Hematopoietic multipotent progenitor cell (in vitro differentiated cells): ENCODE data around the gene WDR88. TPM values are rescaled to one million over a fixed set of nuclear protein-coding genes. Genes with fewer than 3 reads are reported as not detected.

ENCODE experiments used
- DNase-seq, 3 donors: peaks; one replicate each; pipeline ENCODE4 v3.0.0-alpha.2; 2011 to 2015; ENCODE audit warnings: low read depth in 2 of 3, low spot score in 2 of 3
- total RNA-seq: library from RNA; depleted of rRNA; stranded (reverse); fragments of >200 nt; gene quantifications from one replicate; pipeline ENCODE4 v1.2.3, GENCODE V29; 2012

WDR88 gene
- total RNA-seq, 1 donor, result not detected

DNA sequence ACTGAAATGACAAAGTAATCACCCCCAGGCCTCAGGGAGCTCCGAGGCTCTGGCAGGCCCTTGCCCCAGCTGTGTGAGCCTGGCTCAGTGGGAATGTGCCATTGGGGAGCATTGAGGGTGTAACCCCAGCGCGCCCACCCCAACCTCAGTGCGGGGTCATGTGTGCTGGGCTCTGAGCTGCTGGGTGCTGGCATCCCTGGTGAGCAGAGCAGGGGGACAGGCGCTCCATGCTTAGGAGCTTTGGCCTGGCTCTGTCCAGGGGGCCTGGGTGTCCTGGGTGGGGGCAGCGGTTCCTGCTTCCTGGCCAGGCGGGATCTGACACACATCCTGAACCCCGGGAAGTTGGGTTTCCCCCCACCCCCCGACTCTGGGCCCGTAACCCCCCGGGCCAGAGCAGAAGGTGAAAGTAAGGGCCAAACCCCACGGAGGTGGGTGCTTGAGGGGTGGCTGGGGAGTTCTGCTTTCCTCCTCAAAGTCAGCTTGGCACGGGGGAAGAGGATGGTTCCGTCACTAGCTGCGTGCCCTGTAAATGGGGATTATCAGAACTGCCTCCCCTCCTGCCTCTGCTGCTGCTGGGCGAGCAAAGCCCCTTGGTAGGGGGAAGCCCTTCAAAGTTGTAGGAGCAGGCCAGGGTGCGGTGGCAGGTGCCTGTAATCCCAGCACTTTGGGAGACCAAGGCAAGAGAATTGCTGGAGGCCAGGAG is 63.9 kb downstream of the WDR88 start:
- DNase-seq, result no peak

DNA sequence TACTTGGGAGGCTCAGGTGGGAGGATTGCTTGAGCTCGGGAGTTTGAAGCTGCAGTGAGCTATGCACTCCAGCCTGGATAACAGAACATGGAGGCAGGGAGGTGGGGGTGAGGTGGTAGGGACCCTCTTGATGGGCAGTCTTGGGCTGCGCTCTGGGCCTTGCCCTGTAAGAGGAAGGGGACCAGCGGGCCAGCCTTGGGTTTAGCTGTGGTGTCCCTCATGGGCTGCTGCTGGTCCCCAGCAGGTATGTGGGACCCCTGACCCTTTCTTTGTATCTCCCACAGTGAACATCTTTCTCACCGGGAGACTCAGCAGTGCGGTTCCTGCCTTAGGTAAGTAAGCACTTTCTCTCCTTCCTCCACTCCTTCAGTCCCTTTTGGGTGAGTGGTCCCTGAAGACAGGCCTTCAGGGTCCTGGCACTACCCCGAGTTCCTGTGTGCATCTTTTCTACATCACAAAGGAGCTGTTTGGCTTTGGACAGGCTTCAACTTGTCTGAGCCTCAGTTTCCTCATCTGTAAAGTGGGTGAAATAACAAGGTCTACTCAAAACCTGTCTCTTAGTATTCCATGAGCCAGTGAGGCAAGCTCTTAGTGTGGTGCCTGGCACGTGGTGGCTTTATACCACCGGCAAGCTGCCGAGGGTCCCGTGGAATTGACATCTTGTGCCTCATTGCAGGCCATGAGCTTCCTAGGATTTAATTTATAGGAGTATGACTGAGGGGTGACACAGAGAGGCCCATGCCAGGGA is 64.7 kb downstream of the WDR88 start:
- DNase-seq, result no peak

DNA sequence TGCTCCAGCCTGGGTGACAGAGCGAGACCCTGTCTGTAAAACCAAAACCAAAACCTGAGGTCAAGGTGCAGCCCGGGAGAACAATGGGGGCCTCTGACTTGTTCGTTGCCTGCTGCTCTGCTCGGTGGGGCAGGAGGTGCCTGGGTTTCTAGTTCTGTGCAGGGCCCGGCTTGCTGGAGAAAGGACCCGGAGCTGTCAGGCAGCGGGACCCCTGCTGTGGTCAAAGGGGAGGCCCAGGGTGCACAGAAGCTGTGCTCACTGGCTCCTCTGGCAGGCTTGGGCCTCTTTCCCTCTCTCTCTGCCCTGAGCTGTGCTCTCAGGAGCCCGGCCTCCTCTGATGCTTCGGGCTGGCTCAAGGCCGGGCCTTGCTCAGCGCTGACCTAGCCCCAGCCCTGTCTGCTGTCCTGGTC is 65.7 kb downstream of the WDR88 start:
- no peak for DNase-seq

DNA sequence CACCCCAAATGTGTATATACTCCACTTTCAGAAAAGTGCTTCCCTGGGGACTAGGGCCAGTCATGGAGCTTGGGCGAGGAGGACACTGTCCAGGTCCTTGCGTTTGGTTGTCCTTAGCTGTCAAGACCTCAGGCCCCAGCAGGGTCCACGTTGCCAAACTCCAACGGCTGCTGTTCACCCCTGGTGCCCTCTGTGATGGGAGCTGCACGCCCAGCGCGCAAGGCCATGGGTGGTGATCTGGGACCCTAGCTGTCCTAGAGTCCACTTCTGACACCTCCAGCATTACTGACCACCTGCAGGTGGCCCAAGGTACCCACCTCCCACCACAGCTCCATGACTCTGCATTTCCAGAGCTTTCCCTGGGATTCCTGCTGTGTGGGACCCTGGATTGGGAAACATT is 66.3 kb downstream of the WDR88 start:
- DNase-seq, result no peak

DNA sequence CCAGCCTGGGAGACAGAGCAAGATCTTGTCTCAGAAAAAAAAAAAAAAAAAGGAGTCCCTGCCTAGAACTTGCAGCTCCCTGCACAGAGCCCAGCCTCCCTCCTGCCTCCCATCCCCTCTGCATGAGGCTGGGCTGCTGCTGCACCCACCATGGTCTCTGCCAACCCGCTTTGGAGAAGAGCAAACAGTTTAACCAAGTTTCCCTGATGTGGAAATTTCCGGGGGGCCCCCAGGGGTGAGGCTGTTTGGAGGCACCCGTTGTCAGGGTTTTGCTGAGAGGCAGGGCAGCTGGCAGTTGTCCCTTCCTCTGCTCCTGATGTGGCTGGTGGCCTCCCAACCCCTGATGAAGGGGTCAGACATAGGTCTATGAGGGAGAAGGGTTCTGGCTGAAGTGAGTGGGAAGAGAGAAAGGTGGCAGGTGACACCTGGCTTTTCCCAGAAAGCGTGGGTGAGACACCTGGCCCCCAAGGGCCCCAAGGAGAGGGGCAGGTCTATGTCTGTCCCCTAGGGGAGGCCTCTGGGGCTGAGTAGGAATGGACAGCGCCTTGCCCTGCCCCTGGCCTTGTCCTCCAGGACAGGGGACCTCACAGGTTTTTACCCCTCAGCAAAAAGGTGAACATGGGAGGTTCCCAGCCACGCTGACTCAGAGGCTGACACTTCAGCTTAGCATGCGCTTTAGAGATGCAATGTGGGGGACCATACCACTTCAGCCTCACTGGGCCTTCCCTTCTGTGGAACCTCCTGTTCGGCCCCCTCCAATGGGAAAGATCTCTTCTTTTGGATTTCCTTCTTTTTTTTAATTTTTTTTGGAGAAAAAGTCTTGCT is 67.7 kb downstream of the WDR88 start:
- DNase-seq, result no peak

DNA sequence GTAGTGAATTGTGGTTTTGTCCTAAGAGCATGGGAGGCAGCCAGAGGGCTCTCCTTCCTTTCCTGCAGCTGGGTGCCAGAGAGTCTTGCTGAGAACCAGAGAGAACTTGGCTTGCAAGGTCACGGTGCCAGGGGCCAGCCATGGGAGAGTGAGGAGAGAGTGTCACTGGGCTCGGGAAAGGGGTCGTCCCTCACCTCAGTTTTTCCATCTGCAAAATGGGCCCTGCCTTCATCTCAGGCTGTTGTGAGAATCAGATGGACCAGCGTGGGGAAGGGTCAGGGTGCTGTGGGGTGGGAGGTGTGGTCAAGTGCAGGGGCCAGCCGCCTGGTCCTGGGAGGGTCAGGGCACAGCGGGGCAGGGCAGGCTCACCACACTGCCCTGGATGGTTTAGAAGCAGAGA is 69.6 kb downstream of the WDR88 start:
- DNase-seq, result no peak

DNA sequence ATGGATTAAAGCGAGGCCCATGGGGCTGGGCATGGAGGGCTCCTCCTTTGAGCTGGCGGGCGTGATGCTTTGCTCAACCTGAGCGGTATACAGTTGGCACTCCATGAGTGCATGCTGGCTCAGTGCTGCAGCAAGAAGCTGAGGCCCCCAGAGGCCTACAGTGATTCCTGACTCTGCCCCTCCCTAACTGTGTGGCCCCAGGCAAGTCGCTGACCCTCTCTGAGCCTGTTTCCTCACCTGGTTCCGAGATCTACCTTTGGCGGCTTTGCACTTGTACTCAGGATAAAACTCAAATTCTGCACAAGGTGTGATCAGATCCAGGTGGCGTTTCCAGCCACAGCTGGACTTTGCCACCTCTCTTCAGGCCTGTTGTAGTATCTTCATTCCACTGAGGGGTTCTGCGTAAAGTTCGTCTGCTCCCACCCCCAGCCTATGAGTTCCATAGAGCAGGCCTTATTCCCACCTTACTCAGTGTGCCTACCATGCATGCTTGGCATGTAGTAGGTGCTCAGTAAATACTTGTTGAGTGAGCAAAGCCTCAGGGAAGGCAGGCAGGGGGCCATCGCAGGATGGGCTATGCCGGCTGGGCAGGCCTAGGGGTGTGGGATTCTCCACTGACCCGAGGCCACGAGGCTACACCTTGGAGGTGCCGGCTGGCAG is 70.1 kb downstream of the WDR88 start:
- no peak for DNase-seq

DNA sequence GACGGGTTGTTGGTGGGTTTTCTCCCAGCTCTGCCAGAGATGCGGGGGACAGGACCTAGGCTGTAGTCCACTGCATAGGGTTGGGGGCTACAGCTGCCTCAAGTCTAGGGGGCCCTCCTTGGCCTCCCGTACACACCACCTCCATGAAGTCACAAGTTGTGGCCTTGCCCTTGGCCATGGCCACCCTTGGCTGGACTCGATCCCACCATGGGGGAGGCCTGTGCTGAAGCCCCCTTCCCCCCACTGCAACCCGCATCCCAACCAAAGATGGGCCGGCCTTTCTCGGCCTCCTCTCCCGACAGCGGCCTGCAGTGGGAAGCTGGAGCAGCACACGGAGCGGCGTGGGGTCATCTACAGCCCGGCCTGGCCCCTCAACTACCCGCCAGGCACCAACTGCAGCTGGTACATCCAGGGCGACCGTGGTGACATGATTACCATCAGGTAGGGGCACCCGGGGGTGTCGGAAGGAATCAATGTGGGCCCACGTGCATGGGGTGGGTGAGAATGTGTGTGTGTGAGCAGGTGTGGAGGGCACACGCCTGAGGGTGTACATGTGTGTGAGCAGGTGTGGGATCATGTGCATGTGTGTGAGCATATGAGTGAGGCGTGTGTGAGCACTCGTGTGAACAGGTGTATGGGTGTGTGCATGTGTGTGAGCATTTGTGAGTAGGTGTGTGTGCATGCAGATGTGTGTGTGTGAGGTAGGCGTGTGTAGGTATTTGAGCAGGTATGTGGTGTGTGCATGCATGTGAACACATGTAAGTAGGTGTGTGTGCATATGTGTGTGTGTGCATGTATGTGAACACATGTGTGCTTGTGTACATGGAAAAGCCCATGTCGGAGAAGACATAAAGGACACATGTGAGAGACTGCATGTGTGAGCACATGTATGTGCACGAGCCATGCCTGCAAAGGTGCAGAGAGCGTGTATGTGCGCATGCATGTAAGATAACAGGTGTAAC is 70.9 kb downstream of the WDR88 start:
- no peak for DNase-seq

DNA sequence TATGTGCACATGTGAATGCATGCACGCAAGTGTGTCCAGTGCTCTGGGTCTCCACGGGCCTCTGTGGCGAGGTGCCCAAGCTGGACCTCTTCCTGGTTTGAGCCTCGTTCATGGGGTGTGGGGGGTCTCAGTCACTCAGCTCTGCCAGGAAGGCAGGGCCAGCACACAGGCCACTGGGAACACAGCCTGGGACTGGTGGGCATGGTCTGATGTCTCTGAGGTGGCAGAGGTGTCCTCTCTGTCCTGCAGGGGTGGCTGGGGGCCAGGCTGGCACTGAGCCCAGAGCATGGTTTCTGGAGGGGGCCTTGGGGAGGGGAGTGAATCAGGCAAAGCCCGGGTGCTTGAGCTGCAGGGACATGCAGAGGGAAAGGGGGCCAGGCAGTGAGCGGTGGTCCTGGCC is 71.6 kb downstream of the WDR88 start:
- no peak for DNase-seq

DNA sequence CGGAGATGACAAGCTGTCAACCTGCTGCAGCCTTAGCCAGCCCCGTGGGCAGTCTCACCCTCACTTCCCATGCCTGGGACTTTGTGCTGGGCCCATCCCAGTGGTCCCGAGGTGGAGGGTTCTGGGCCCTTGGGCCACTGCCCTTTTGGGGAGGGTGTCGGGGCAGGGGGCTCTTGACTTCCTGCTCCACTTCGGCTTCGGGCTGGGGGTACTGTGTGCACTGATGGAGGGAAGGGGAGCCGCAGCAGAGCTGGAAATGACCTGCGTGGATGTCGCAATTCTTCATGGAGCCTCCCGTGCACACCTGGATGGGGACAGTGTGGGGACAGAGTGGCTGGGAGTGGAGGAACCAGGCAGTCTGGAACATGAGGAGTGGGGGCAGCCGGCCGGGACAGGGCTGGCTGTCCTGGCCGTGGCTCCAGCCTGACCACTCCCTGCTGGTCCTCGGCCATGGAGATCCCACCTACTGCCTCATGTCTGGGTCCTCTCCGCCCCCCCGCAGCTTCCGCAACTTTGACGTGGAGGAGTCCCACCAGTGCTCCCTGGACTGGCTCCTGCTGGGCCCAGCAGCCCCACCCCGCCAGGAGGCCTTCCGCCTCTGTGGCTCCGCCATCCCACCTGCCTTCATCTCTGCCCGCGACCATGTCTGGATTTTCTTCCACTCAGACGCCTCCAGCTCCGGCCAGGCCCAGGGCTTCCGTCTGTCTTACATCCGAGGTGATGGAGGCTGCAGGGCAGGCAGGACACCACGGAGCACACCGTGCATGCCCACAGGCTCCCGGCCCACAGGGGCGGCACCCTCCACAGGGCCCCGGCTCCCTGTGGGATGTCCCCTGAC is 72.4 kb downstream of the WDR88 start:
- no peak for DNase-seq

DNA sequence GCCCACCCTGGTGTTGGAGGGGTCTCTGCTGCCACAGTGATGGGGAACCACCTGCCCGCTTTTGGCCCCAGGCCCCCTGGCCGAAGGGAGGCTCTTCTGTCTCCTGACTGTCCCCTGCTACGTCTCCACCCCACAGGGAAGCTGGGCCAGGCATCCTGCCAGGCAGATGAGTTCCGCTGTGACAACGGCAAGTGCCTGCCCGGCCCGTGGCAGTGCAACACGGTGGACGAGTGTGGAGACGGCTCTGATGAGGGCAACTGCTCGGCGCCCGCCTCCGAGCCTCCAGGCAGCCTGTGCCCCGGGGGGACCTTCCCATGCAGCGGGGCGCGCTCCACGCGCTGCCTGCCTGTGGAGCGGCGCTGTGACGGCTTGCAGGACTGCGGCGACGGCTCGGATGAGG is 73.2 kb downstream of the WDR88 start:
- no peak for DNase-seq

DNA sequence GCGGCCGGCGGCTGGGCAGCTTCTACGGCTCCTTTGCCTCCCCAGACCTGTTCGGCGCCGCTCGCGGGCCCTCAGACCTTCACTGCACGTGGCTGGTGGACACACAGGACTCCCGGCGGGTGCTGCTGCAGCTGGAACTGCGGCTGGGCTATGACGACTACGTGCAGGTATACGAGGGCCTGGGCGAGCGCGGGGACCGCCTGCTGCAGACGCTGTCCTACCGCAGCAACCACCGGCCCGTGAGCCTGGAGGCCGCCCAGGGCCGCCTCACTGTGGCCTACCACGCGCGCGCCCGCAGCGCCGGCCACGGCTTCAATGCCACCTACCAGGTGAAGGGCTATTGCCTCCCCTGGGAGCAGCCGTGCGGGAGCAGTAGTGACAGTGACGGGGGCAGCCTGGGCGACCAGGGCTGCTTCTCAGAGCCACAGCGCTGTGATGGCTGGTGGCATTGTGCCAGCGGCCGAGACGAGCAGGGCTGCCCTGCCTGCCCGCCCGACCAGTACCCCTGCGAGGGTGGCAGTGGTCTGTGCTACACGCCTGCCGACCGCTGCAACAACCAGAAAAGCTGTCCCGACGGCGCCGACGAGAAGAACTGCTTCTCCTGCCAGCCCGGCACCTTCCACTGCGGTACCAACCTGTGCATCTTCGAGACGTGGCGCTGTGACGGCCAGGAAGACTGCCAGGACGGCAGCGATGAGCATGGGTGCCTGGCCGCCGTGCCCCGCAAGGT is 73.8 kb downstream of the WDR88 start:
- no peak for DNase-seq

DNA sequence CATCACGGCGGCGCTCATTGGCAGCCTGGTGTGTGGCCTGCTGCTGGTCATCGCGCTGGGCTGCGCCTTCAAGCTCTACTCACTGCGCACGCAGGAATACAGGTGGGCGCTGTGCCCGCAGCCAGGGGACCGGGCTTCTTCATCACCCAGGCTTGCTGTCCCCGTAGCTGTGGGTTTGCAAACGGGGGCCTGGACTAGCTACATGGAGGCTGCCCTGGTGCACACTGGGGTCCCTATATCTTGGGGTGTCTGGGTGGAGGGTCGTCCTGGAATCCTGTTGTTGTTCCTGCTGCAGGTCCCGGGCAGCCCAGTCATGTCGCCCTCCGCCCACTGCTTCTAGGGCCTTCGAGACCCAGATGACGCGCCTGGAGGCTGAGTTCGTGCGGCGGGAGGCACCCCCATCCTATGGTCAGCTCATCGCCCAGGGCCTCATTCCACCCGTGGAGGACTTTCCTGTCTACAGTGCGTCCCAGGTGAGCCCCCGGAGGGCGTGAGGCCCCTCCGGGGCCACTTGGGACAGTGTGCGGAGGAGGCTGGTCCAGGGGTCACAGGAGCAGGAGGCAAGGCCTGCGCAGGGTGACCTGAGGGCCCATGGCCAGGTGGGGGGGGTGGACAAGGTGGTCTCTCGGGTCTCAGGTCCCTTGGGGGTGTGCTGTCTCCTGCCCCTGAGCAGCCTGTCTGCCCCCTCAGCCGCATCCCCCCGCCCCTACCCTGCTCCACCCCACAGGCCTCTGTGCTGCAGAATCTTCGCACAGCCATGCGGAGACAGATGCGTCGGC is 74.5 kb downstream of the WDR88 start:
- DNase-seq, result no peak

DNA sequence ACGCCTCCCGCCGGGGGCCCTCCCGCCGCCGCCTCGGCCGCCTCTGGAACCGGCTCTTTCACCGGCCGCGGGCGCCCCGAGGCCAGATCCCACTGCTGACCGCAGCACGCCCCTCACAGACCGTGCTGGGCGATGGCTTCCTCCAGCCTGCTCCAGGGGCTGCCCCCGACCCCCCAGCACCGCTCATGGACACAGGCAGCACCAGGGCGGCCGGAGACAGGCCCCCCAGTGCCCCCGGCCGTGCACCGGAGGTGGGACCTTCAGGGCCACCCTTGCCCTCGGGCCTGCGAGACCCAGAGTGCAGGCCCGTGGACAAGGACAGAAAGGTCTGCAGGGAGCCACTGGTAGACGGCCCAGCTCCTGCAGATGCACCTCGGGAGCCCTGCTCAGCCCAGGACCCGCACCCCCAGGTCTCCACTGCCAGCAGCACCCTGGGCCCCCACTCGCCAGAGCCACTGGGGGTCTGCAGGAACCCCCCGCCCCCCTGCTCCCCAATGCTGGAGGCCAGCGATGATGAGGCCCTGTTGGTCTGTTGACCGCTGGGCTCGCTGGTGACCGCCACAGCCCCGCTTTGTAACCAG is 75.2 kb downstream of the WDR88 start:
- no peak for DNase-seq

DNA sequence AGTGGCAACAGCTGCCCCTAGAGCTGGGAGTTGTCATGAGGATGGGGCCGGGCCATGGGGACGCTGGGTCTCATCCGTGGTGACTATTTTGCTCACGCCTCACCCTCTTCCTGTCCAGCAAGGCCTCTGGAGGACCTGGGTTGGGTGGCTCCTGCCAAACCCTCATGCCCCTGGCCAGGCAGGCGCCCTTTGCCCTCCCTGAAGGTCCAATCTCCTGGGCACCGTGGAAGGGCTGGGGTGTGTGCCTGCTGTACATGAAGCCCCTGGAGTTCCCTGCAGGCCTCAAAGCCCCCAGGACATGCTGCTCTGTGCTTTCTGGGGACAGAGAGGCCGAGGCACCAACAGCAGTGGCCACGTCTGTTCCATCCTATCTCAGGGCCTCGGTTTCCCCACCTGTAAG is 76.0 kb downstream of the WDR88 start:
- no peak for DNase-seq

DNA sequence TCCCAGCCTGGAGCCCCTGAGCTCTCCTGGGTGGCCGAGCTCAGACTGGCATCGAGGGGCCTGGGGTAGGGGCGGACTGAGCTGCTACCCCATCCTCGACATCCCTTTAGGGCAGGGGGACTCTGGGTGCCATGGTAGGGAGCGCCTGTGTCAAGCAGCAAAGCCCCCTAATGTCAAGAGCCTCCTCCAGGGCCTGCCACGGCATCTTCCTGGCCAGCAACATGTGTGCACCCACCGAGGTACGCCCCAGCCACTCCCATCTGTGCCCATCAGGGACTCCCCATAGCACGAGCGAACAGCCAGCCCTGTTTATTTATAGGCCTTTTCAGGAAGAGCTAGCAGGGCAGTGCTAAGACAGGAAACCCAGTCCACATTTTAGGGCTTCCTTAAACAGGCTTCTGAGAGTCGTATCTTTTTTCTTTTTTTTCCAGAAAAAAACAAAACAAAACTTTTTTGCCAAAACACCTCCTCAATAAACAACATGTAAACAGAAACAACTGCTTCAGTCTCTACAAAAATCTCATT is 76.5 kb downstream of the WDR88 start:
- peak in 1 of 3 donors; percentile 22 for DNase-seq
